K562 (cell line): ENCODE measurements around the gene OR6C3. TPM values are rescaled to one million over a fixed set of nuclear protein-coding genes. Genes with fewer than 3 reads are reported as not detected.

Experiments used
- ATAC-seq: fragments of 200-7000 bp; cut with Tn5 transposase; 3 replicates; pipeline ENCODE4 v1.9.1; 2020; ENCODE audit warnings: moderate library complexity
- BruUV-seq: library from RNA; stranded (reverse); fragments of 400-500 nt; replicated peaks from 2 replicates; lab custom pipeline; 2021; lab: Mats Ljungman, UMichigan
- CTCF ChIA-PET: fragments of 300-600 bp; formaldehyde crosslinking; extraction: SDS; loops from one replicate; lab custom pipeline; 2021; ENCODE audit warnings: low intra/inter-chr PET ratio; lab: Yijun Ruan, JAX
- POLR2A ChIA-PET: fragments of 300-600, 350-650 bp; sonication (Branson Sonifier 250); formaldehyde crosslinking; extraction: SDS; loops from one replicate; lab custom pipeline; 2021; ENCODE audit warnings: antibody characterized with exemption, inconsistent platforms; lab: Yijun Ruan, JAX
- DNase-seq, 4 experiments: peaks; one replicate each; pipeline versions ENCODE4 v3.0.0 to v3.0.0-alpha.2; 2011 to 2018; ENCODE audit warnings: low spot score in 3 of 4, mixed read lengths in 3 of 4; ENCODE audit errors: extremely low read depth in 1 of 4
- FAIRE-seq: peaks from 2 replicates; lab custom pipeline; 2011; peaks lifted over from hg19 to GRCh38; lab: Jason Lieb, UNC
- H2AFZ ChIP-seq: 2 replicates; pipeline ENCODE4 v1.6.0; 2011; ENCODE audit warnings: low read depth, low read length, control low read depth, inconsistent platforms
- H3K27ac ChIP-seq: fragments of 200-600 bp; 3 replicates; pipeline ENCODE4 v1.8.0; 2011; ENCODE audit warnings: low read depth, mild to moderate bottlenecking, control low read depth, inconsistent platforms, low read length, moderate library complexity, mixed read lengths; ENCODE audit errors: extremely low read depth
- H3K27me3 ChIP-seq, 2 experiments: fragments of 300-600 bp in 1 of 2; 2 replicates in 1 of 2; 3 replicates in 1 of 2; pipeline versions ENCODE4 v1.6.0 to v1.8.0; 2011; ENCODE audit warnings: inconsistent platforms in 2 of 2, low read length in 2 of 2, mild to moderate bottlenecking in 1 of 2, mixed read lengths in 1 of 2, moderate library complexity in 1 of 2; ENCODE audit not compliant: control insufficient read depth in 2 of 2, insufficient read depth in 2 of 2
- H3K36me3 ChIP-seq: fragments of 300-600 bp; 3 replicates; pipeline ENCODE4 v1.8.0; 2011; ENCODE audit warnings: mild to moderate bottlenecking, low read length, inconsistent platforms; ENCODE audit not compliant: control insufficient read depth, insufficient read depth
- H3K4me1 ChIP-seq, 2 experiments: fragments of 200-600 bp in 1 of 2; replicated peaks in 1 of 2; 2 replicates in 1 of 2; 3 replicates in 1 of 2; pipeline versions ENCODE4 v1.5.1 to v1.8.0; 2011; ENCODE audit warnings: inconsistent platforms in 2 of 2, low read length in 2 of 2, mild to moderate bottlenecking in 1 of 2, mixed read lengths in 1 of 2, moderate library complexity in 1 of 2; ENCODE audit not compliant: control insufficient read depth in 2 of 2, insufficient read depth in 2 of 2
- H3K4me2 ChIP-seq: 2 replicates; pipeline ENCODE4 v1.6.1; 2011; ENCODE audit warnings: low read length, control low read depth, inconsistent platforms, mixed read lengths; ENCODE audit not compliant: insufficient read depth
- H3K4me3 ChIP-seq: fragments of 200-600 bp; sonication (generic), shearing (Covaris generic); 2 replicates; pipeline ENCODE4 v1.5.1; 2016; ENCODE audit warnings: control low read depth, inconsistent platforms
- H3K79me2 ChIP-seq: fragments of 200-600 bp; 3 replicates; pipeline ENCODE4 v1.8.0; 2011; ENCODE audit warnings: low read length, inconsistent platforms; ENCODE audit not compliant: control insufficient read depth, insufficient read depth
- H3K9ac ChIP-seq, 2 experiments: 2 replicates each; pipeline versions ENCODE4 v1.6.0 to v1.6.1; 2011; ENCODE audit warnings: low read depth in 2 of 2, low read length in 2 of 2, control low read depth in 1 of 2, inconsistent platforms in 1 of 2, mild to moderate bottlenecking in 1 of 2, mixed read lengths in 1 of 2; ENCODE audit not compliant: insufficient read depth in 1 of 2
- H3K9me1 ChIP-seq: one replicate; pipeline ENCODE4 v1.6.0; 2011; ENCODE audit warnings: inconsistent platforms, mild to moderate bottlenecking, low read length, moderate library complexity; ENCODE audit not compliant: control insufficient read depth, insufficient read depth
- H3K9me3 ChIP-seq: replicated peaks from 2 replicates; pipeline ENCODE4 v1.5.1; 2011; ENCODE audit warnings: low read depth, low read length, inconsistent platforms; ENCODE audit not compliant: control insufficient read depth, insufficient read depth
- H4K20me1 ChIP-seq: replicated peaks from 2 replicates; pipeline ENCODE4 v1.6.1; 2011; ENCODE audit warnings: low read length, inconsistent platforms, mixed read lengths; ENCODE audit not compliant: control insufficient read depth, insufficient read depth
- RREB1 ChIP-seq: fragments of 250-450 bp; sonication (Bioruptor Pico); IDR thresholded peaks from 2 replicates; pipeline ENCODE4 v1.4.0; 2020
- WGBS: fragments of 100-300 bp; shearing (Covaris generic); methylation state at CpG from one replicate; pipeline ENCODE4 v1.1.6; 2016; ENCODE audit warnings: low coverage, mixed read lengths; ENCODE audit not compliant: insufficient coverage; ENCODE audit errors: missing lambda C conversion rate; 5-methylcytosine and 5-hydroxymethylcytosine counted together
- in situ Hi-C: fragments of 300-500 bp; cut with MboI; formaldehyde crosslinking; loops from 4 replicates; pipeline ENCODE4 v1.15.0; 2018; ENCODE audit warnings: inconsistent platforms, mixed read lengths
- intact Hi-C: fragments of 100-400 bp; cut with micrococcal nuclease; formaldehyde crosslinking; loops from 2 replicates; pipeline ENCODE4 v1.14.2; 2022
- polyA plus RNA-seq, 8 experiments: library from polyadenylated mRNA; depleted of rRNA in 4 of 8; stranded (reverse) in 5 of 8; unstranded in 3 of 8; fragments of >200 nt; fragmentation: Nextera tagmentation in 2 of 8; fragmentation: Illumina TruSeq in 1 of 8; extraction: Ambion mirVana in 2 of 8; extraction: Trizol in 1 of 8; gene quantifications; 2 replicates each; pipeline versions ENCODE4 v1.2.1 to v1.2.3, GENCODE V29; 2011 to 2014; ENCODE audit warnings: inconsistent platforms in 1 of 8, missing spikeins in 1 of 8
- total RNA-seq, 7 experiments: library from RNA; depleted of rRNA in 6 of 7; stranded (reverse); fragments of >200 nt in 6 of 7; fragmentation: Illumina TruSeq in 2 of 7; extraction: Trizol in 2 of 7; gene quantifications; 2 replicates each; pipeline versions ENCODE4 v1.2.1 to v1.2.3, GENCODE V29; 2011 to 2021; ENCODE audit warnings: low replicate concordance in 1 of 7

The OR6C3 gene
- total and polyA plus RNA-seq, 9 of the 15 experiments (the other 6 are each of a cell fraction or from before 2014, with no cell fraction given), result not detected

- no peak overlapping the region for H2AFZ ChIP-seq
- TF ChIP-seq RREB1 (CRISPR knock-in tag), result no peak
- in situ Hi-C loops, result no loop called here
- intact Hi-C loops, result no loop called here
- DNase-seq (no peak), ATAC-seq (no peak), FAIRE-seq (no peak)
- H3K27ac ChIP-seq, result no peak overlapping the region
- H3K36me3 ChIP-seq, result no peaks in the 10 kb centered on the region
- 0% methylated on average over 2 of the region's 2 CpGs for WGBS
- H3K4me3 ChIP-seq, result no peak overlapping the region
- H3K27me3 ChIP-seq, result no peaks in the 10 kb centered on the region
- H3K4me1 ChIP-seq, result no peaks in the 10 kb centered on the region
- no peaks in the 10 kb centered on the region for H4K20me1 ChIP-seq
- CTCF ChIA-PET, result no interaction called here
- H3K9ac ChIP-seq, result no peak overlapping the region
- no TSS peak for BruUV-seq
- no peaks in the 10 kb centered on the region for H3K9me1 ChIP-seq
- H3K9me3 ChIP-seq, result no peaks in the 10 kb centered on the region
- no peak overlapping the region for H3K4me2 ChIP-seq
- POLR2A ChIA-PET, result no interaction called here
- no peaks in the 10 kb centered on the region for H3K79me2 ChIP-seq
Measured at GRCh38 chr12:55289999-55290398, 40.5 kb upstream of the OR6C3 start.
